MCF 10A (cell line): ENCODE measurements around the gene MAB21L2. TPM values are rescaled to one million over a fixed set of nuclear protein-coding genes. Genes with fewer than 3 reads are reported as not detected.
"Not testable (repeated sequence)": the region's sequence is repeated elsewhere in the genome, so short reads cannot be mapped to it uniquely, and the experiment has no call there.

Experiments
- Bru-seq: library from RNA; stranded (reverse); fragments of 400-500 nt; gene quantifications from one replicate; lab custom pipeline; 2021; lab: Mats Ljungman, UMichigan
- BruChase-seq, 2 experiments: library from RNA; stranded (reverse); fragments of 400-500 nt; gene quantifications; one replicate each; lab custom pipeline; 2021; lab: Mats Ljungman, UMichigan
- BruUV-seq: library from RNA; stranded (reverse); fragments of 400-500 nt; replicated peaks from 2 replicates; lab custom pipeline; 2021; lab: Mats Ljungman, UMichigan
- CTCF ChIA-PET: fragments of 300-600 bp; sonication (Branson Sonifier 250); formaldehyde crosslinking; extraction: SDS; loops from one replicate; lab custom pipeline; 2021; ENCODE audit warnings: antibody characterized with exemption, inconsistent platforms; lab: Yijun Ruan, JAX
- POLR2A ChIA-PET: fragments of 300-600, 350-650 bp; sonication (Branson Sonifier 250); formaldehyde crosslinking; extraction: SDS; loops from one replicate; lab custom pipeline; 2020; ENCODE audit warnings: antibody characterized with exemption, inconsistent platforms; lab: Yijun Ruan, JAX
- DNase-seq: peaks from one replicate; pipeline ENCODE4 v3.0.0-alpha.2; 2018; ENCODE audit not compliant: unreplicated experiment
- H3K27ac Mint-ChIP-seq: one replicate; pipeline ENCODE4 v1.8.0; 2022; ENCODE audit warnings: mild to moderate bottlenecking, low read depth, mixed read lengths; ENCODE audit not compliant: unreplicated experiment
- H3K27me3 Mint-ChIP-seq: one replicate; pipeline ENCODE4 v1.8.0; 2022; ENCODE audit warnings: mixed read lengths; ENCODE audit not compliant: insufficient read depth, unreplicated experiment
- H3K36me3 Mint-ChIP-seq: one replicate; pipeline ENCODE4 v1.8.0; 2022; ENCODE audit warnings: mild to moderate bottlenecking, moderate library complexity, mixed read lengths; ENCODE audit not compliant: insufficient read depth, unreplicated experiment
- H3K4me1 Mint-ChIP-seq: one replicate; pipeline ENCODE4 v1.8.0; 2022; ENCODE audit warnings: mixed read lengths; ENCODE audit not compliant: insufficient read depth, unreplicated experiment
- H3K4me3 Mint-ChIP-seq: one replicate; pipeline ENCODE4 v1.8.0; 2022; ENCODE audit warnings: mild to moderate bottlenecking, moderate library complexity, mixed read lengths; ENCODE audit not compliant: unreplicated experiment
- H3K9me3 Mint-ChIP-seq: one replicate; pipeline ENCODE4 v1.8.0; 2022; ENCODE audit warnings: mixed read lengths; ENCODE audit not compliant: unreplicated experiment
- CTCF ChIP-seq: fragments of 200-600 bp; IDR thresholded peaks from one replicate; pipeline ENCODE4 v1.8.0; 2022; ENCODE audit warnings: antibody characterized with exemption, mild to moderate bottlenecking; ENCODE audit not compliant: unreplicated experiment
- intact Hi-C: fragments of 100-400 bp; cut with micrococcal nuclease; formaldehyde crosslinking; loops from 2 replicates; pipeline ENCODE4 v1.14.1; 2022
- long read RNA-seq: library from polyadenylated mRNA; stranded (forward); transcript quantifications from one replicate; pipeline ENCODE4 v2.0.0, GENCODE V29; 2022
- total RNA-seq: library from RNA; stranded (reverse); gene quantifications from 2 replicates; pipeline ENCODE4 v1.2.3, GENCODE V29; 2022

The MAB21L2 gene
- total RNA-seq (not detected in 2 replicates), Bru-seq, nascent RNA (not detected), BruChase-seq, experiment 1, labeled RNA remaining after a 6-hour chase (not detected), BruChase-seq, experiment 2, labeled RNA remaining after a 2-hour chase (not detected)
- long read RNA-seq, result 0 reads

DNA sequence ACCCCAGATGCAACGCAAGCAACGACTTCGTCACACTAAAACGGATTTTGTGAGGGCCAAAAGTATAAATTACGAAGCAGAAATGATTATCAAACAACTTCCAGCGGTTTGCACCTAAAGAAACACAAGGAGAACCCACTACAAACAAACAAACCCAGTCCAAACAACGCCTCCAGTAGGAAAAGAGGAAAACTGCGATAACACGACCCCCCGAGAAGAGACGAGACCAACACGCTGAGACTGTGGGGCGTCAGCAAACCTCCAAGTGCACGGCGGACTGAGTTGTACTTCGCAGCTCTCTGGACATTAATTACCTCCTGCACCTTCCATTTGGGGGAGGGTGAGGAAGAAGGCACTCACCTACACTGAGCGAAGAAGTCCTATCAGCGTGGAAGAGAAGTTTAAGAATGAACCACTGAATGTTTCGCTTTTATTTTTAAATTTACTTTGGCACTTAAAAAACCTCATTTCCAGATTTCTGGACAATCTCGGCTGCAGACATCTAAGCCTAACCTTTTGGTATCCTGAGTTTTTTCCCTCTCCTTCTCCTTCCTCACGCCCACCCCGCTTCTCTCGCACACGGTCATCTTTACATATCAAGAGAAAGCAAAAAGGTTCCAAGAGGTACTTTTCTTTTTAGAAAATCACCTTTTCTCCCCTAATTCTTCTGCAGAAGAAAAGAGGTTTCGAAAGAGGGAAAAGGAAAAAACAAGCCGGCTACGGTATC, at the start of gene MAB21L2:
TSS of gene MAB21L2 (plus strand) at position 6 of the 727 bp plus-strand sequence. CDS start 879 bp downstream, outside the sequence.
- ChIA-PET POLR2A (no interaction called here), CTCF (no interaction called here)
- no peak within 1 kb of the TSS for H3K27ac Mint-ChIP-seq
- no peak for TF ChIP-seq CTCF
- DNase-seq, result no peak
- no TSS peak for BruUV-seq
- H3K27me3 Mint-ChIP-seq, result no peaks in the 10 kb centered on the region
- H3K36me3 Mint-ChIP-seq, result peaks cover 21% of the 10 kb centered on the region
- H3K9me3 Mint-ChIP-seq, result no peaks in the 10 kb centered on the region
- no peaks in the 10 kb centered on the region for H3K4me1 Mint-ChIP-seq
- intact Hi-C loops, result no loop called here
- H3K4me3 Mint-ChIP-seq, result no peak within 1 kb of the TSS

- H3K27me3 Mint-ChIP-seq, result no peaks in the 10 kb centered on the region
- intact Hi-C loops, result no loop called here
- CTCF ChIA-PET, result no interaction called here
- BruUV-seq, result no TSS peak
- POLR2A ChIA-PET, result interaction anchor here (1.4 kb wide), 1 partner anchor 25 kb away, joined by 3 read pairs; no protein-coding TSS in a partner anchor
- no peak overlapping the region for H3K27ac Mint-ChIP-seq
- H3K4me3 Mint-ChIP-seq, result no peak overlapping the region
- H3K9me3 Mint-ChIP-seq, result no peaks in the 10 kb centered on the region
- no peak for TF ChIP-seq CTCF
- no peaks in the 10 kb centered on the region for H3K4me1 Mint-ChIP-seq
- peaks cover 13% of the 10 kb centered on the region for H3K36me3 Mint-ChIP-seq
- DNase-seq, result no peak
Measured at GRCh38 chr4:150533673-150534072, 48.3 kb upstream of the MAB21L2 start.

DNA sequence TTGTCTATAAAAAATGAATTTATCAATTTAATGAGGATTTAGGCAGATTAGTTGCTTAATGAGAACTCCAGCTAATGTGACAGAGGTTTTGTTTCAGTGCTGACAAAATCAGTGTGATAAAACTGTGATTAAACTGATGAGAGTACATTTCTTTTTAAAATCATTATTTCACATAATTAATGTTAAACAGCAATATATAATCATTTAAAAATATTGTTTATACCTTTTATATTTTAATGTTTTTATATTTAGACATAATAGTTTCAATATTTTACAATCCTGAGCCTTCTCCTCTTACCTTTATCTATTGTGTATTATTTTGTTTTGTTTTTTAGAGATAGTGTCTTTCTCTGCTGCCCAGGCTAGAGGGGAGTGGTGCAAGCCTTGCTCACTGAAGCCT, 47.1 kb upstream of the MAB21L2 start:
- no peaks in the 10 kb centered on the region for H3K4me1 Mint-ChIP-seq
- H3K27ac Mint-ChIP-seq, result no peak overlapping the region
- intact Hi-C loops, result no loop called here
- ChIA-PET CTCF (no interaction called here), POLR2A (interaction anchor here (0.7 to 1.4 kb wide), 4 partner anchors 9 to 241 kb away, joined by 3 read pairs; no protein-coding TSS in a partner anchor)
- BruUV-seq, result no TSS peak
- no peaks in the 10 kb centered on the region for H3K27me3 Mint-ChIP-seq
- TF ChIP-seq CTCF, result no peak
- peaks cover 13% of the 10 kb centered on the region for H3K36me3 Mint-ChIP-seq
- H3K4me3 Mint-ChIP-seq, result no peak overlapping the region
- no peaks in the 10 kb centered on the region for H3K9me3 Mint-ChIP-seq
- no peak for DNase-seq

GRCh38 chr4:150537911-150538310, 44.0 kb upstream of the MAB21L2 start:
- intact Hi-C loops, H3K36me3 Mint-ChIP-seq, CTCF ChIA-PET, H3K9me3 Mint-ChIP-seq, H3K27me3 Mint-ChIP-seq, POLR2A ChIA-PET, H3K4me3 Mint-ChIP-seq, BruUV-seq, H3K4me1 Mint-ChIP-seq, DNase-seq, H3K27ac Mint-ChIP-seq: not testable (repeated sequence)
